ENCODE results near the gene RPS4Y2.

RPS4Y2 gene

DNA sequence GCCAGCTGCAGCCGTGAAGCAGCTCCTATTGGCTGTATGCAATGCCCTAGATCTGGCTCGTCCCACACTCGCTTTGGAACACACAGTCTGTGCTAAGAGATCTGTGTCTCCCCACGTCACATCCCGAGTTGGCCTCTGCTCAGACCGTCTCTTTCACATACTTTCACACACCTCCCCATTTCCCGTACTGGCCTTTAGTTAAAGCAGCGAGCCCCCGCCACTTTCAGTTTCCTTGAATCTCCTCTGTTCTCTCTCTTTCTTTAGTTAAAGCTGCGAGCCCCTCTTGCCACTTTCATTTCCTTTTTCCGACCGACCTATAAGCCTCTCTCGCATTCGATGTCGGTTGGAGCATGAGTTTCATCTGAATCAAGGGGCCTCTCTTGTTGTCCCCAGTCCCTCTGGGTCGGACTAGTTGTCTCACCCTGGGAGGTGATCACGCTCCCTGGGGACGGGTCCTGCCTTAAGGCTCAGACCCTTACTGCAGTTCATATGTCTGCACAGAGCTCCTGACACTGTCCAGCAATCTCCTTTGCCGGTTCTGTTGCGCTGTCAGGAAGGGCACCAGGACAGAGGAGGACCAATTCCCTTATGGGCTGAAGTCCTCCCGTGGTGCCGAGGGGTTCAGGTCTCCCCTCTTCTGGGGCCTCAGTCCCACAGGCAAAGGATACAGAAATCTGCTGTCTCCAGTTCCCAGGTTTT, 42.6 kb downstream of the RPS4Y2 start:
- no peak overlapping the region for H3K27ac ChIP-seq (ENCODE audit: low read depth, low read length)
- H3F3A ChIP-seq (ENCODE audit: insufficient read depth) = no peaks in the 10 kb centered on the region
- no peak overlapping the region for H2AFZ ChIP-seq (ENCODE audit: low read depth, low read length, severe bottlenecking)
- no peaks in the 10 kb centered on the region for H3K79me2 ChIP-seq (ENCODE audit: insufficient read depth, low read length)
- no peaks in the 10 kb centered on the region for H3K27me3 ChIP-seq (ENCODE audit: low read length)
- H3K4me3 ChIP-seq (ENCODE audit: insufficient read depth, low read length, poor library complexity, severe bottlenecking) = no peak overlapping the region
- H3K9ac ChIP-seq (ENCODE audit: low read length) = no peak overlapping the region
- no peak overlapping the region for H3K4me2 ChIP-seq (ENCODE audit: low read depth, low read length, poor library complexity, severe bottlenecking)
- H3K9me2 ChIP-seq (replicated peaks; ENCODE audit: insufficient read depth, low read length) = no peaks in the 10 kb centered on the region
- no peak for TF ChIP-seq EZH2phosphoT487 (conservative IDR thresholded peaks at IDR 0.05; ENCODE audit: low read length)
- TF ChIP-seq, protein P1, sequence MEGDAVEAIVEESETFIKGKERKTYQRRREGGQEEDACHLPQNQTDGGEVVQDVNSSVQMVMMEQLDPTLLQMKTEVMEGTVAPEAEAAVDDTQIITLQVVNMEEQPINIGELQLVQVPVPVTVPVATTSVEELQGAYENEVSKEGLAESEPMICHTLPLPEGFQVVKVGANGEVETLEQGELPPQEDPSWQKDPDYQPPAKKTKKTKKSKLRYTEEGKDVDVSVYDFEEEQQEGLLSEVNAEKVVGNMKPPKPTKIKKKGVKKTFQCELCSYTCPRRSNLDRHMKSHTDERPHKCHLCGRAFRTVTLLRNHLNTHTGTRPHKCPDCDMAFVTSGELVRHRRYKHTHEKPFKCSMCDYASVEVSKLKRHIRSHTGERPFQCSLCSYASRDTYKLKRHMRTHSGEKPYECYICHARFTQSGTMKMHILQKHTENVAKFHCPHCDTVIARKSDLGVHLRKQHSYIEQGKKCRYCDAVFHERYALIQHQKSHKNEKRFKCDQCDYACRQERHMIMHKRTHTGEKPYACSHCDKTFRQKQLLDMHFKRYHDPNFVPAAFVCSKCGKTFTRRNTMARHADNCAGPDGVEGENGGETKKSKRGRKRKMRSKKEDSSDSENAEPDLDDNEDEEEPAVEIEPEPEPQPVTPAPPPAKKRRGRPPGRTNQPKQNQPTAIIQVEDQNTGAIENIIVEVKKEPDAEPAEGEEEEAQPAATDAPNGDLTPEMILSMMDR (IDR thresholded peaks at IDR 0.05; ENCODE audit: insufficient read depth, low read length, poor library complexity, severe bottlenecking) = no peak
- H3K9me3 ChIP-seq (ENCODE audit: insufficient read depth, low read length) = no peaks in the 10 kb centered on the region
- H3K36me3 ChIP-seq (ENCODE audit: low read length) = no peaks in the 10 kb centered on the region
- no peaks in the 10 kb centered on the region for H4K20me1 ChIP-seq (ENCODE audit: low read depth, low read length)

DNA sequence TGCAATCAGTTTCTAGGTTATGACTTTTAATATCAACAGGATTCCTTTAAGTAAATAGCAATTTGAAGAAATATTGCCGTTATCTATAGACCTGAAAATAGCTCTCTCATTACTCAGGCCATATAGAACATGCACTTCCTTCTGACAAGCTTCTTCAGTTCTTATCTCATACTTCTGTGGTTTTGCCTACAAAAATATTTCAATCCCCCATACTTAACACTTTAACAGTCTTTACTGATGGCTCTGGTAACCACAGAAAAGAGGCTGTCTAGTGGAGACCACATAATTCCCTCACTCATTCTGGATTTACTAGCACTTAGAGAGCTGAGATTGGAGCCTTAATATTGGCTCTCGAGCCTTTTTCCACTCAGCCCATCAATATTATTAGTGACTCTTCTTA, 46.8 kb downstream of the RPS4Y2 start:
- no peaks in the 10 kb centered on the region for H3K9me3 ChIP-seq (ENCODE audit: insufficient read depth, low read length)
- no peak overlapping the region for H2AFZ ChIP-seq (ENCODE audit: low read depth, low read length, severe bottlenecking)
- H3K9ac ChIP-seq (ENCODE audit: low read length) = no peak overlapping the region
- no peaks in the 10 kb centered on the region for H3K79me2 ChIP-seq (ENCODE audit: insufficient read depth, low read length)
- H3K27ac ChIP-seq (ENCODE audit: low read depth, low read length) = no peak overlapping the region
- no peaks in the 10 kb centered on the region for H3F3A ChIP-seq (ENCODE audit: insufficient read depth)
- no peaks in the 10 kb centered on the region for H4K20me1 ChIP-seq (ENCODE audit: low read depth, low read length)
- no peak for TF ChIP-seq EZH2phosphoT487 (conservative IDR thresholded peaks at IDR 0.05; ENCODE audit: low read length)
- TF ChIP-seq, protein P1 (IDR thresholded peaks at IDR 0.05; ENCODE audit: insufficient read depth, low read length, poor library complexity, severe bottlenecking) = no peak
- H3K9me2 ChIP-seq (replicated peaks; ENCODE audit: insufficient read depth, low read length) = no peaks in the 10 kb centered on the region
- H3K27me3 ChIP-seq (ENCODE audit: low read length) = no peaks in the 10 kb centered on the region
- H3K4me2 ChIP-seq (ENCODE audit: low read depth, low read length, poor library complexity, severe bottlenecking) = no peak overlapping the region
- H3K36me3 ChIP-seq (ENCODE audit: low read length) = no peaks in the 10 kb centered on the region
- no peak overlapping the region for H3K4me3 ChIP-seq (ENCODE audit: insufficient read depth, low read length, poor library complexity, severe bottlenecking)

DNA sequence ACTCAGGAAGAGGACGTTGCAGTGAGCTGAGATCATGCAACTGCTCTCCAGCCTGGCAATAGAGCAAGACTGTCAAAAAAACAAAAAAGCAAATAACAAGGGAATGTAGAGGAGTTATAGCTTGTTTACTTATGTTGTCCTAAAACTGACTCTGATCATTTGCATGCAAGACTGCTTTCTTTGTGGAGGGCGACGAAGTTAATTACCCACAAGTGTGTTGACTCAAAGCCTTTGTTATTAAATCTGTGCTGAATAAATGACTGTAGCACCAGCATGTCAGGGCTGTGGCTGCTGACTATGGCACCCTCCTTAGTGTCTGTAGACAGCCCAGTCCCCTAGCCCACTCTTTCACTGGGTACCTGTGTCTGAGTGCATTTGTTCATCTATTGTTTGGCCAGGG, 50.3 kb downstream of the RPS4Y2 start:
- Histone ChIP-seq H2AFZ (ENCODE audit: low read depth, low read length, severe bottlenecking) (no peak overlapping the region), H3K9ac (ENCODE audit: low read length) (no peak overlapping the region), H3K4me3 (ENCODE audit: insufficient read depth, low read length, poor library complexity, severe bottlenecking) (no peak overlapping the region), H3K9me2 (replicated peaks; ENCODE audit: insufficient read depth, low read length) (no peaks in the 10 kb centered on the region), H3K36me3 (ENCODE audit: low read length) (no peaks in the 10 kb centered on the region), H4K20me1 (ENCODE audit: low read depth, low read length) (no peaks in the 10 kb centered on the region), H3K27me3 (ENCODE audit: low read length) (no peaks in the 10 kb centered on the region), H3K9me3 (ENCODE audit: insufficient read depth, low read length) (no peaks in the 10 kb centered on the region), H3K4me2 (ENCODE audit: low read depth, low read length, poor library complexity, severe bottlenecking) (no peak overlapping the region), H3K27ac (ENCODE audit: low read depth, low read length) (no peak overlapping the region), H3K79me2 (ENCODE audit: insufficient read depth, low read length) (no peaks in the 10 kb centered on the region), H3F3A (ENCODE audit: insufficient read depth) (no peaks in the 10 kb centered on the region)
- TF ChIP-seq EZH2phosphoT487 (conservative IDR thresholded peaks at IDR 0.05; ENCODE audit: low read length) = no peak
- TF ChIP-seq, protein P1 (IDR thresholded peaks at IDR 0.05; ENCODE audit: insufficient read depth, low read length, poor library complexity, severe bottlenecking) = no peak
